GM23248 (cell line): Measurements from ENCODE around the gene CGREF1.

ENCODE experiments used
- EZH2 ChIP-seq: fragments of 200-600 bp; sonication (generic); IDR thresholded peaks from 2 replicates; pipeline ENCODE4 v1.6.1; 2018; ENCODE audit warnings: antibody characterized with exemption, mild to moderate bottlenecking; ENCODE audit not compliant: insufficient read depth, poor library complexity, severe bottlenecking
- EZH2phosphoT487 ChIP-seq: fragments of 200-600 bp; sonication (generic); IDR thresholded peaks from 2 replicates; pipeline ENCODE4 v1.6.1; 2018; ENCODE audit warnings: antibody characterized with exemption, moderate library complexity, mild to moderate bottlenecking, low read depth; ENCODE audit not compliant: insufficient read depth

DNA sequence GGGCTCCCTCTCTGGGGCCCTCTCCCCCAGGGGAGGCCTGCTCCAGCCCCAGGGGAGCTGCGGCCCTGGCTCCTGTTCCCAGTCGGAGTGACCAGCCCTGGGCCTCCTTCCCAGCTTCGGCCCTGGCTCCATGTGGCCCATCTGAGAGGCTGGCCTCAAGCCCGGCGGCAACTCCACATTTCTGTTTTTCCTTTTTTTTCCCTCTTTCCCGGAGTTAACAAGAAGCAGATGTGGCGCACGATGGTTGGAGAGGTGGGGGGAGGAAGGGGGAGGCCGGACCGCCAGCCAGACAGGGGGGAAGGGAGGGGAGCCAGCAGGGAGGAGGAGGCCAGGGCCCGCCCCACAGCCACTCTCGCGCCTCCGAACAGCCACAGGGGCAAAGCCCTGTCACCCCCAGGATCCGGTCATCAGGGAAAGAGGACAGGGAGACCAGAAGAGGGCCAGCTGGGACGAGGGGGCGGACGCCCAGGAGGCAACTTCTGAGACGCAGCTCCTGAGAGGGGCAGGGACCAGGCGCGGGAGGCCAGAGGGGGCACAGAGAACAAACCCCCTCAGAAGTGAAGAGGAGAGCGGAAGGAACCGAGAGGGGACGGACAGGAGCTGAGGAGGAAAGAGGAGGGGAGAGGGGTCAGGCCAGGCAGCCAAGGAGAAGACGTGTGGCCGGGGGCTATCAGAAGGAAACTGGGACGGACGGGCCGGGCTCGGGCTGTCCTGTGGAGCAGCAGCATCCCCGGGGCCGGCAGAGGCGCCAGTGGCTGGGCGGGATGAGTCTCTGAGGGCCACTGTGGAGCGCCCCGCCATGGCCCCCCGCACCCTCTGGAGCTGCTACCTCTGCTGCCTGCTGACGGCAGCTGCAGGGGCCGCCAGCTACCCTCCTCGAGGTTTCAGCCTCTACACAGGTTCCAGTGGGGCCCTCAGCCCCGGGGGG, 40.4 kb downstream of the CGREF1 start, which contains the start of gene EMILIN1:
- no peak for TF ChIP-seq EZH2
- TF ChIP-seq EZH2phosphoT487 = no peak
